Right kidney (tissue), 1 donor: Measurements from ENCODE around the gene IMMP2L.
"Not testable (repeated sequence)": the region's sequence is repeated elsewhere in the genome, so short reads cannot be mapped to it uniquely, and the experiment has no call there.

Experiments used
- DNase-seq: peaks from one replicate; pipeline ENCODE4 v3.0.0-alpha.2; 2016

Gene IMMP2L

GRCh38 chr7:111508387-111508786 is 53.9 kb downstream of the IMMP2L start:
- no peak for DNase-seq

DNA sequence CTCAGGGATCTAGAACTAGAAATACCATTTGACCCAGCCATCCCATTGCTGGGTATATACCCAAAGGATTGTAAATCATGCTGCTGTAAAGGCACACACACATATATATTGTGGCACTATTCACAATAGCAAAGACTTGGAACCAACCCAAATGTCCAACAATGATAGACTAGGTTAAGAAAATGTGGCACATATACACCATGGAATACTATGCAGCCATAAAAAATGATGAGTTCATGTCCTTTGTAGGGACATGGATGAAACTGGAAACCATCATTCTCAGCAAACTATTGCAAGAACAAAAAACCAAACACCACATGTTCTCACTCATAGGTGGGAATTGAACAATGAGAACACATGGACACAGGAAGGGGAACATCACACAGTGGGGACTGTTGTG is 56.9 kb downstream of the IMMP2L start:
- DNase-seq, result not testable (repeated sequence)

DNA sequence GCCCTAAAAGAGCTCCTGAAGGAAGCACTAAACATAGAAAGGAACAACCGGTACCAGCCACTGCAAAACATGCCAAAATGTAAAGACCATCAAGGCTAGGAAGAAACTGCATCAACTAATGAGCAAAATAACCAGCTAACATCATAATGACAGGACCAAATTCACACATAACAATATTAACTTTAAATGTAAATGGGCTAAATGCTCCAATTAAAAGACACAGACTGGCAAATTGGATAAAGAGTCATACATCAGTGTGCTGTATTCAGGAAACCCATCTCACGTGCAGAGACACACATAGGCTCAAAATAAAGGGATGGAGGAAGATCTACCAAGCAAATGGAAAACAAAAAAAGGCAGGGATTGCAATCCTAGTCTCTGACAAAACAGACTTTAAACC is 60.5 kb downstream of the IMMP2L start:
- DNase-seq, result not testable (repeated sequence)

DNA sequence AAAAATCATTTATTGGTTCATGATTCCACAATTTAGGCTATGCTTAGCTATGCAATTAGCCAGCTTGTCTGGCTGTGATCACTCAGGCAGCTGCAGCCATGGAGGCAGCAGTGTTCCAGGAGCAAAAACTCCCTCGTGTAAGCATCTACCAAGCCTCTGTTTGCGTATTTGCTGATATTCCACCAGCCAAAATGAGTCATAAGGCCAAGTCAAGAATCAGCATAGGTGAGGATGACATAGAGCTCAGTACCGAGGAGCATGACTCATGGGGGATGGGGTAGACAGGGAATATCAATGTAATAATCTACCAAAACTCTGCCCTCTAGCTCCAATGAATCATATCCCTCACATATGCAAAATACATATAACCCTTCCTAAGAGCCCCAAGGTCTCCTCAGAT is 63.3 kb downstream of the IMMP2L start:
- DNase-seq, result no peak

DNA sequence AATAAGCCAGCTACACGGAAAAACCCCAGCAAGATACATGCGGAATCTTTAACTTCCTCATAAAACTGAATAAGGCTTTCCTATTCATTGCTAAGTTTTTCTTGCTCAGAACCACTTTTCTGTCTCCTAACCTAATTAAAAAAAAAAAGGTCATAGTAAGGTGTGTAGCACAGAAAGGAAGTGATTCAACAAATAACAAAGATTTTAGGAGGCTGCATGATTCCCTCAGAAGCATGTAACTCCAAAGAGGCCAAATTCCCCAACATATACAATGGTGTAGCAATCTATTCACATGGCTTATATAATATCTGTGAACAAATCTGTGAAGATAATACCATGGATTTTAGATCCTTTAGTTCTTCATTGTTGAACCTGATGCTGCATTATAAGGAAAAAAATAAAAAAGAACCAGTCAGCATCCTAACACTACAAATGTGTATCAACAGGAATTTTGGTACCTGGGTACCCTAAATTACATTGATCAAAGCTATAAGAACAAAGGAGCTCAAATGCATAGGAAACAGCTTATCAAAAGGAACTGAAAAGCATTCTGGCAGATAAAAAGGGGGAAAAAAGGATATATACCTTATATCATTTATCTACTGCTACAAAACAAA is 63.8 kb downstream of the IMMP2L start:
- DNase-seq, result no peak

DNA sequence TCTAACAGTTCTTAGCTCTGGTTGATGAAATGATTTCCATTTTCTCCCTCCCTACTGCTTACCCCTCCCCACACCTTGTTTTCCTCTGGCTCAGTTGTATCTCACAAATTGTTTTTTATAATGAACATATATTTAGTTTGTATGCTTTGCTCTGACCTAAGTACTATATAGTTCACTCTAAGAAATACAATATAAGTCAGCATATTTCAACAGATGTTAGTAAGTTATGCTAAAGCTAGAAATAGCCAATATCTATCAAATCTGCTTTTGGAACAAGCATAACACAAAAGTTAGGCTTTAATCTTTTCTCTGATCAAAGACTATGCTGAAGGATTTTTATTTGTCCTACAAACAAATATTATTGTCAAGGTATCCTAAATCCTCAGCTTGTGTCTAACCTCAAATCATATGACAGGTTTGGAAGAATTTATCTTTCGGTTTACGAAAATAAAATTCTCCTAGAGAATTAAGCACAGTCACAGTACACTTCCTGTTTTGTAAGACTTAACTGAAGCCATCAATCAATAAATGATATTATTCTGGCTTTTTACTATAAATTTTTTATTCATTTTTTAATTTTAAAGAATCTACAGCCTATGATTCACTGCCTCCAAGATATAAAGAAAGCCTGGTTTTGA is 67.0 kb downstream of the IMMP2L start:
- DNase-seq, result no peak

DNA sequence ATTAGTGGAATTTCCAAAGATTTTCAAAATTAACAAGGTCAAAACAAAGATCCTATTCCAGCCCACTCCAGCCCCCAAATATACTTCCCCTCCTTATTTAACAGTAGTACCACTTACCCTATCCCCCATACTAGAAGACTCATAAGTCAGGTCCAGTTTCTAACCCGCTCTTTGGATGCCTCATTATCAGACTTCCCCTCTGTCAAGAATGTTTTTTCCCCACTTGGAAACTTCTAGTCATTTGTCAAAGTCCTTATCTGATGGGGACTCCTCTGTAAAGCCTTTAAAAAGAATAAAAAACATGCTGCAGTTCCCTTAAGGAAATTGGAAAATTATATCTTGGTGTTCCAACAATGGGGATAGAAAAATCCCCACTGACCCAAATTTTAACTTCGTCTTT is 70.1 kb downstream of the IMMP2L start:
- no peak for DNase-seq

DNA sequence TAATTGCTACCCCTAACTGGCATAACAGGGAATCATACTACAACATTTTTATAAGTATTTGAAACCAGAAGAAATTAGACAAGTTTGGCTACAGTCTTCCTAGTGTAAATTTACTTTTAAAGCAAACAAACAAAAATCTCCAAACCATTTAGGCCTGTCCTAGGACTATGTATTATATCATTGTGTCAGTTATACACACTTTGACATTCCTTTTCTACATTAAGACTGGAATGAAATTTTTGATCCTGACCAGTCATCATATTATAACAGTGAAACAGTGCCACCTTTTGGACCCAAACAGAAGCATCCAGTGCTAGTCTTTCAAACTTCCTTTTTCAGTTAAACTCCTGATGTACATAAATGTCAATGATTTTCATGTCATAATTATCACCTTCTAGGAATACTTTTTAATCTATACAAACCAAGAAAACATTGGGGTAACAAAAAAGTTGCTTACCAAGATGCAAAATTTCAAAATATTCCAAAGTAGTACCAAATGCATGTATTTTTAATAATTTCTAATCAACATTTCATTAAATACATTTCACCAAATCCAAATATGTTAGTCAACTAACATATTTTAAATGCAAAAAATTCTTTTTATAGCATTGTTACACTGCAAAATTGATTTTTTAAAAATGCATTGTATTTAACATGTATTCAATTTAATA is 75.7 kb downstream of the IMMP2L start:
- no peak for DNase-seq

DNA sequence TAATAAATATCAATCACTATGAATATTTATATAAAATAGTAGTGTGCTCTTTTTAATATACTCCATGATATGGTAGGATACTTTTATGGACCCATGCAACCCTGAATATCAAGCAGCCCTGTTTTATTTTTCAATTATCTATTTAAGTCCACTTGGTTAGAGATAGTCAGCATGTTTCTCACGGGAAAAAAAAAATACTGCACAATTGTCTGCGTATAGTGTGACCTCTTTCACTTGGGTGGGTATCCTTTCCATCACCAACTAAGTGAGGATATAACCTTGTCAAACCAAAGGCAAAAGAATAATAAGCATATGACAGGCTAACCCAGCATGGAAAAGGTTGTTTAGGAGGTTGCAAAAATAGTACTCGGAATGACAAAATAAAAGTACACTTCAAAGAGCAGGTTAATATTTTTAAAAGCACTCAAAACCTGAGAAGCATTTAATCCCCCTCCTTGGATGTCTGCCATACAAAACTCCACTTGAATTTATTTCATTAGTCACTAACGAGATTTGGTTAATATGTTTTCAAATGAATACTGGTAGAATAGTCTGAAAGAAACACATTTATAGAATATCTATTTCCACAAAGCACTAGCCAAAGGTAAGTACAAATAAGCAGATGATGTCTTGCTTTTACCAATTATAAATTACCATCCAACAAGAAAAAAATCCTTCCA is 76.5 kb downstream of the IMMP2L start:
- no peak for DNase-seq

DNA sequence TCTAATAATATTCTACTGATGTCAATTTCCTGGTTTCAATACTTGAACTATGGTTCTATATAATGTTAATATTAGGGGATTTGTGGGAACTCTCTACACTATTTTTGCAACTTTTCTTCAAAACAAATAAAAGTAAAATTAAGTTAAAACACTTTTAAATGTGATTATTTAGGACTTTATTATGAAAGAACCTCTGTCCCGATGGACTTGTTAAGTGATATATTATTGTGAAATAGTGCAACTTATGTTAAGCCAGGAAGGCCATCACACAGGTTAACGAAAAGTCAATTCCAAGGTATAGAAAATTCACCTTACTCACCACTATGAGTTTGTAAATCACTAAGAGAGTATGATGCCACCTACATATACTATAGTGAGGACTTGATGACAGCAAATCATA is 79.2 kb downstream of the IMMP2L start:
- no peak for DNase-seq

GRCh38 chr7:111477462-111478225 is 84.6 kb downstream of the IMMP2L start:
- no peak for DNase-seq

DNA sequence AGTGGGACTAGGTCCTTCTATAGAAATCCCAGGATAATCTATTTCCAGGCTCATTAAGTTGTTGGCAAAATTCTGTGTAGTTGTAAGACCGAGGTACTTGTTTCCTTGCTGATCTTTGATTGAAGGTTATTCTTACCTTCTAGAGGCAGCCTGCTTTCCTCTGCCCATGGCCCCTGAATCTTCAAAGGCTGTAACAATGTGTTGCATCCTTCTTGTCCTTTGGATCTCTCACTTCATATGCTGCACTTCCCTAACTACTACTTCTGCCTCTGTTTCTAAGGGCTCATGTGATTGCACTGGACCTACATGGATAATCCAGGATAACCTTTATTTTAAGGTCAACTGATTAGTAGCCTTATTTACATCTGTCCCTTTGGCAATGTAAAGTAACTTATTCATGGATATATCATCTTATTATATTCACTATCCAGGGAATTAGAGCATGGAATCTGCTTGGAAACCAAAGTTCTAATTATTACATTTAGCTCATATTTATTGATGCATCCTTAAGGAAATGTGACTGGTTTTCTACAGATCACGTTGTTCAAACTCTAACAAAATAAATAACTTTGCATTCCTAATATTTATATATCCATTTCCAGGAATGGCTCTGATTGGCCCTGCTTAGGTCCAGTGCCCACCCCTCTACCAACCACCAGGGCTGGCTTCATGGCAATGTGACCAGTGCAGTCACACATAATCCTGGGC is 85.6 kb downstream of the IMMP2L start:
- DNase-seq, result no peak

GRCh38 chr7:111475959-111476358 is 86.3 kb downstream of the IMMP2L start:
- no peak for DNase-seq

DNA sequence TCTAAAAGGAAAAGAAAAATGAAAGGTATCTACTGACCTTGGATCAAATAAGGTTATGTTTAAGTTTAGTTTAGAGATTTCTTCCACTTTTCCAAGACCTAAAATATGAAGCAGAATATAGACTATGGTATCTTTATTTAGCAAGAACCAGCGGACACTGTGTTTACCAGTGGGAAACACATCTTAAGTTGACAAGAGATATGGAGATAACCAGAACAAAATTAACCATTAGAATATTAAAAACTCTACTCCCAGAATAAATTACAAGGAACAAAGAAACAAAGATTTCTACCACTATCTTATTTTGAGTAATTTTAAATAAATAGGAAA is 86.9 kb downstream of the IMMP2L start:
- DNase-seq, result no peak

DNA sequence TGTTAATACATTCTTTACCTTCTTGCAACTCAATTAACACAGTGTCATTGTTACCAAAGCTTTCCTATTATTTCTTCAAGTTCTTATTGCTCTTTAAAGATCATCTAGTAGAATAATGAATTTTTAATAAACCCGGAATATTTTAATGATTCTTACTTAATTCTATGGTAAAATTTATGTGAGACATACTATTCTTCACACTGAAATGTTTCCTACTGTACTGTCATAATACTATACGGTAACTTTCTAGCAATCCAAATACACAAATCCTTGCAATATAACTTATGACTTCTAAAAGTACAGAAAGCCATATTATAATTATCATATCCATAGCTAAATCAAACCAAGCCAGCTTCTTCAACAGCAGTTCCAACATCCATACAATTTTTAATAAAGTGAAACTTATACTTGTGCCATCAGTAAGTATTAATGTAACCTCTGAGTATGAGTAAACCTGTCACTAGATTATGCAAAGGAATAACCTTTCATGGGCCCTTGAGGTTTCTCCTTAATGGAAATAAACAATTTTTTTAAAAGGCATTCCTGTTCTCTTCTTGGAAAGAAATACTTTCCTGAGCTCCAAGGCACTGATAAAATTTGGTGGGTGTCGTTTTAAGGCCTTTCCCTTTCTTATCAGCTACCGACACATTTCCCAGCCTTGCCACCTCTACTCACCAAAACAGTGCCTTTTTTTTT is 87.4 kb downstream of the IMMP2L start:
- DNase-seq, result no peak

- DNase-seq, result no peak
These were observed 88.7 kb downstream of the IMMP2L start for GRCh38 chr7:111473449-111474198.

- no peak for DNase-seq
These were observed 91.3 kb downstream of the IMMP2L start for GRCh38 chr7:111470998-111471397.

GRCh38 chr7:111469894-111470293 is 92.4 kb downstream of the IMMP2L start:
- DNase-seq, result not testable (repeated sequence)

- DNase-seq, result not testable (repeated sequence)
These were observed 96.5 kb downstream of the IMMP2L start for GRCh38 chr7:111465774-111466173.

GRCh38 chr7:111460695-111461094 is 101.6 kb downstream of the IMMP2L start:
- DNase-seq, result no peak
